ENCODE results near the gene SMPDL3A.
"Not testable (repeated sequence)": the region's sequence is repeated elsewhere in the genome, so short reads cannot be mapped to it uniquely, and the experiment has no call there.

SMPDL3A gene

DNA sequence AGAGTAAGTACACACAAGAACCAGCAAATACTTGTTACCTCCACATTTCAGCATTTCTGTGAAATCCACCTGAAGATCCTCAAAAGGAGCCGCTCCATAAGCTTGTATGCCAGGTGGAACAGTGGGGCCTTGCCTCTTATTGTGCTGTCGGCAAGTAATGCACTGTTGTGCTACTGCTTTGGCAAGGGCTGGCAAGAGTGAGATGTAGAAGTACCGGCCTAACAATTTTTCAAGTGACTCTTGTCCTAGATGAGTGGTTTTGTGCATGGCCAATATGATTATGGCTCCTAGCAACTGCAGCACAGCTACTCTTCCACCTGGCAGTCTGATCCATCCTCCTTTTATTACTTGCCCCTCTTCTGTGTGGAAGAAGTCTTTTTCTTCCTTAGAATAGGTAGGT, 44.2 kb upstream of the SMPDL3A start:
- not testable (repeated sequence) for H3K4me1 ChIP-seq (ENCODE audit: control insufficient read depth in 2 of 2, insufficient read depth in 1 of 2, low read depth in 1 of 2, low read length in 2 of 2); H3K23ac ChIP-seq (ENCODE audit: low read depth, low read length, poor library complexity); H3K18ac ChIP-seq (ENCODE audit: low read length); H3K14ac ChIP-seq (ENCODE audit: low read length); H2BK15ac ChIP-seq (ENCODE audit: low read length); H3K4me2 ChIP-seq (ENCODE audit: insufficient read depth, low read length, poor library complexity, severe bottlenecking); H3K9ac ChIP-seq (ENCODE audit: low read depth, low read length, poor library complexity); H2BK12ac ChIP-seq (ENCODE audit: low read length); H3K4ac ChIP-seq (ENCODE audit: low read length); H3K4me3 ChIP-seq (ENCODE audit: low read length in 2 of 2); H3K36me3 ChIP-seq (replicated peaks in 1 of 2; ENCODE audit: control insufficient read depth in 2 of 2, insufficient read depth in 2 of 2, low read length in 2 of 2); H2AK5ac ChIP-seq (ENCODE audit: low read depth, low read length); H3K27me3 ChIP-seq (ENCODE audit: control insufficient read depth in 3 of 3, insufficient read depth in 3 of 3, low read depth in 1 of 3, low read length in 3 of 3); H3K27ac ChIP-seq (replicated peaks; ENCODE audit: low read length); H2BK5ac ChIP-seq (ENCODE audit: low read length); DNase-seq (ENCODE audit: low spot score); H2BK120ac ChIP-seq (ENCODE audit: low read depth, low read length); H3K9me3 ChIP-seq (replicated peaks in 1 of 2; ENCODE audit: control insufficient read depth in 2 of 2, insufficient read depth in 1 of 2, low read depth in 1 of 2, low read length in 2 of 2); H4K8ac ChIP-seq (ENCODE audit: low read depth, low read length); H4K91ac ChIP-seq (ENCODE audit: low read depth, low read length, poor library complexity); H2AFZ ChIP-seq (ENCODE audit: low read length); H3K79me1 ChIP-seq (ENCODE audit: low read depth, low read length)
- no CpG with 5 or more reads among the region's 3 CpGs for WGBS, 2 donors (ENCODE audit: extremely low coverage in 2 of 2, insufficient read length in 2 of 2, insufficient replicate concordance in 1 of 2)

- Histone ChIP-seq H3K18ac (ENCODE audit: low read length) (no peak overlapping the region), H3K79me1 (ENCODE audit: low read depth, low read length) (no peaks in the 10 kb centered on the region), H2BK120ac (ENCODE audit: low read depth, low read length) (no peak overlapping the region), H3K4me2 (ENCODE audit: insufficient read depth, low read length, poor library complexity, severe bottlenecking) (no peak overlapping the region), H3K4me1 (ENCODE audit: control insufficient read depth in 2 of 2, insufficient read depth in 1 of 2, low read depth in 1 of 2, low read length in 2 of 2) (peaks cover 0 to 2% of the 10 kb centered on the region in 2 donors), H3K23ac (ENCODE audit: low read depth, low read length, poor library complexity) (no peak overlapping the region), H2BK5ac (ENCODE audit: low read length) (no peak overlapping the region), H3K4me3 (ENCODE audit: low read length in 2 of 2) (no peak overlapping the region), H2BK15ac (ENCODE audit: low read length) (no peak overlapping the region), H4K91ac (ENCODE audit: low read depth, low read length, poor library complexity) (no peak overlapping the region), H3K9me3 (replicated peaks in 1 of 2; ENCODE audit: control insufficient read depth in 2 of 2, insufficient read depth in 1 of 2, low read depth in 1 of 2, low read length in 2 of 2) (peaks cover 0 to 8% of the 10 kb centered on the region in 2 donors), H4K8ac (ENCODE audit: low read depth, low read length) (no peak overlapping the region), H3K4ac (ENCODE audit: low read length) (no peak overlapping the region), H3K14ac (ENCODE audit: low read length) (no peak overlapping the region), H2AFZ (ENCODE audit: low read length) (no peak overlapping the region), H3K9ac (ENCODE audit: low read depth, low read length, poor library complexity) (no peak overlapping the region), H2AK5ac (ENCODE audit: low read depth, low read length) (no peak overlapping the region), H3K36me3 (replicated peaks in 1 of 2; ENCODE audit: control insufficient read depth in 2 of 2, insufficient read depth in 2 of 2, low read length in 2 of 2) (no peaks in the 10 kb centered on the region), H2BK12ac (ENCODE audit: low read length) (no peak overlapping the region), H3K27ac (replicated peaks; ENCODE audit: low read length) (no peak overlapping the region), H3K27me3 (ENCODE audit: control insufficient read depth in 3 of 3, insufficient read depth in 3 of 3, low read depth in 1 of 3, low read length in 3 of 3) (no peaks in the 10 kb centered on the region)
- WGBS, 2 donors (ENCODE audit: extremely low coverage in 2 of 2, insufficient read length in 2 of 2, insufficient replicate concordance in 1 of 2) = no CpG with 5 or more reads among the region's 9 CpGs
- no peak for DNase-seq (ENCODE audit: low spot score)
Measured at GRCh38 chr6:122746688-122747087, 42.4 kb upstream of the SMPDL3A start.

DNA sequence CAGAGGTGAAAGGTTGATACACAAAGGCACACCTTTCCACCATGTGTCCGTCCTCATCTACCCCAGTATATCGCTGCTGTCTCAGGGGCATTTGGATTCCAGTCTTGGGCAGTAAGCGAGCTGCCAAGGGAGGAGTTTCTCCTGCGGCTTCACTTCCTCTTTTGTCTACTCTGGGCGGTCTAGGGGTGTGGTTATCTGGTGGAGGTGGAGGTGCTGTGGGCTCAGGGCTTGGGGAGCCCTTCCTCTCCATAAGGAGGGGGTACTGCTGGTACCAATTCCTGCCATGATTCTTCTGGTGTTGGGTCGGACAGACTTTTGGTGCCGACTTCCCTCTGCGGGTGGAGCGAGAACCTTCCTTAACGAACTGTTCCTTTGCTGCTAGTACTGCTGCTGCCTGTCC, 41.5 kb upstream of the SMPDL3A start:
- H3K4me3 ChIP-seq (ENCODE audit: low read length in 2 of 2) = no peak overlapping the region
- no peak overlapping the region for H3K4ac ChIP-seq (ENCODE audit: low read length)
- no CpG with 5 or more reads among the region's 10 CpGs for WGBS, 2 donors (ENCODE audit: extremely low coverage in 2 of 2, insufficient read length in 2 of 2, insufficient replicate concordance in 1 of 2)
- H3K9me3 ChIP-seq (replicated peaks in 1 of 2; ENCODE audit: control insufficient read depth in 2 of 2, insufficient read depth in 1 of 2, low read depth in 1 of 2, low read length in 2 of 2) = peaks cover 0 to 8% of the 10 kb centered on the region in 2 donors
- H3K23ac ChIP-seq (ENCODE audit: low read depth, low read length, poor library complexity) = no peak overlapping the region
- H2AFZ ChIP-seq (ENCODE audit: low read length) = no peak overlapping the region
- H2BK5ac ChIP-seq (ENCODE audit: low read length) = no peak overlapping the region
- H3K4me1 ChIP-seq (ENCODE audit: control insufficient read depth in 2 of 2, insufficient read depth in 1 of 2, low read depth in 1 of 2, low read length in 2 of 2) = peaks cover 0 to 2% of the 10 kb centered on the region in 2 donors
- no peak overlapping the region for H2BK120ac ChIP-seq (ENCODE audit: low read depth, low read length)
- no peak overlapping the region for H3K9ac ChIP-seq (ENCODE audit: low read depth, low read length, poor library complexity)
- no peak overlapping the region for H3K4me2 ChIP-seq (ENCODE audit: insufficient read depth, low read length, poor library complexity, severe bottlenecking)
- no peak for DNase-seq (ENCODE audit: low spot score)
- no peaks in the 10 kb centered on the region for H3K36me3 ChIP-seq (replicated peaks in 1 of 2; ENCODE audit: control insufficient read depth in 2 of 2, insufficient read depth in 2 of 2, low read length in 2 of 2)
- no peak overlapping the region for H4K91ac ChIP-seq (ENCODE audit: low read depth, low read length, poor library complexity)
- H3K79me1 ChIP-seq (ENCODE audit: low read depth, low read length) = no peaks in the 10 kb centered on the region
- no peak overlapping the region for H3K27ac ChIP-seq (replicated peaks; ENCODE audit: low read length)
- no peak overlapping the region for H3K14ac ChIP-seq (ENCODE audit: low read length)
- H4K8ac ChIP-seq (ENCODE audit: low read depth, low read length) = no peak overlapping the region
- no peak overlapping the region for H2BK12ac ChIP-seq (ENCODE audit: low read length)
- H3K18ac ChIP-seq (ENCODE audit: low read length) = no peak overlapping the region
- H3K27me3 ChIP-seq (ENCODE audit: control insufficient read depth in 3 of 3, insufficient read depth in 3 of 3, low read depth in 1 of 3, low read length in 3 of 3) = no peaks in the 10 kb centered on the region
- H2AK5ac ChIP-seq (ENCODE audit: low read depth, low read length) = no peak overlapping the region
- no peak overlapping the region for H2BK15ac ChIP-seq (ENCODE audit: low read length)

GRCh38 chr6:122748945-122749344, 40.1 kb upstream of the SMPDL3A start:
- not testable (repeated sequence) for H2BK15ac ChIP-seq (ENCODE audit: low read length); H3K27ac ChIP-seq (replicated peaks; ENCODE audit: low read length); H2AFZ ChIP-seq (ENCODE audit: low read length); H3K18ac ChIP-seq (ENCODE audit: low read length); H3K9ac ChIP-seq (ENCODE audit: low read depth, low read length, poor library complexity); H2AK5ac ChIP-seq (ENCODE audit: low read depth, low read length); H4K91ac ChIP-seq (ENCODE audit: low read depth, low read length, poor library complexity); H3K79me1 ChIP-seq (ENCODE audit: low read depth, low read length); H3K27me3 ChIP-seq (ENCODE audit: control insufficient read depth in 3 of 3, insufficient read depth in 3 of 3, low read depth in 1 of 3, low read length in 3 of 3); H2BK5ac ChIP-seq (ENCODE audit: low read length); H2BK120ac ChIP-seq (ENCODE audit: low read depth, low read length); H3K36me3 ChIP-seq (replicated peaks in 1 of 2; ENCODE audit: control insufficient read depth in 2 of 2, insufficient read depth in 2 of 2, low read length in 2 of 2); DNase-seq (ENCODE audit: low spot score); H3K4me3 ChIP-seq (ENCODE audit: low read length in 2 of 2); H3K4me1 ChIP-seq (ENCODE audit: control insufficient read depth in 2 of 2, insufficient read depth in 1 of 2, low read depth in 1 of 2, low read length in 2 of 2); H3K4me2 ChIP-seq (ENCODE audit: insufficient read depth, low read length, poor library complexity, severe bottlenecking); H3K4ac ChIP-seq (ENCODE audit: low read length); H3K23ac ChIP-seq (ENCODE audit: low read depth, low read length, poor library complexity); H3K14ac ChIP-seq (ENCODE audit: low read length); H4K8ac ChIP-seq (ENCODE audit: low read depth, low read length); H2BK12ac ChIP-seq (ENCODE audit: low read length); H3K9me3 ChIP-seq (replicated peaks in 1 of 2; ENCODE audit: control insufficient read depth in 2 of 2, insufficient read depth in 1 of 2, low read depth in 1 of 2, low read length in 2 of 2)
- WGBS, 2 donors (ENCODE audit: extremely low coverage in 2 of 2, insufficient read length in 2 of 2, insufficient replicate concordance in 1 of 2) = no CpG with 5 or more reads among the region's 5 CpGs
